Vagina (tissue), 2 donors: Measurements from ENCODE around the gene POLL.

Experiments
- POLR2A ChIP-seq, 2 donors: fragments of 450-650 bp; IDR thresholded peaks; one replicate each; pipeline ENCODE4 v1.6.1; 2017; ENCODE audit warnings: antibody characterized with exemption in 2 of 2, mild to moderate bottlenecking in 2 of 2, moderate library complexity in 2 of 2
- TF ChIP-seq, protein P1 (sequence below), 3 experiments: fragments of 450-650 bp in 2 of 3; fragments of 200-600 bp in 1 of 3; sonication (generic) in 1 of 3; IDR thresholded peaks; one replicate each; pipeline ENCODE4 v1.5.1; 2017 to 2019; ENCODE audit warnings: antibody characterized with exemption in 3 of 3, mild to moderate bottlenecking in 2 of 3, moderate library complexity in 2 of 3

DNA sequence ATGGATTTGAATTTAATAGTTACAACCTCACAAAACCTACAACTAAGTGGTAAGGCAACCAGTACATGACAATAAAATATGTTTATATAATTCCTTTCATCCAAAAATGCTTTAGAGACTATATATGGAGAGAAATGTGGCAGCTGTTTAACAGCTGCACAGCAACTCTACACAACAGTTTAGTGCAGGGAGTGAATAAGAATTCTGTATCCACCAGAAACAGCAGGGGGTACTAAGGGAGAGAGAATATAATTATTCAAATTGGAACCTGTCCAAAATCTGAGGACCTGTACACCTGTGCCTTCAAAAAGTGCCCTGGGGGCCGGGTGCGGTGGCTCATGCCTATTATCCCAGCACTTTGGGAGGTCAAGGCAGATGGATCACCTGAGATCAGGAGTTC is 49.6 kb downstream of the POLL start:
- TF ChIP-seq, protein P1, sequence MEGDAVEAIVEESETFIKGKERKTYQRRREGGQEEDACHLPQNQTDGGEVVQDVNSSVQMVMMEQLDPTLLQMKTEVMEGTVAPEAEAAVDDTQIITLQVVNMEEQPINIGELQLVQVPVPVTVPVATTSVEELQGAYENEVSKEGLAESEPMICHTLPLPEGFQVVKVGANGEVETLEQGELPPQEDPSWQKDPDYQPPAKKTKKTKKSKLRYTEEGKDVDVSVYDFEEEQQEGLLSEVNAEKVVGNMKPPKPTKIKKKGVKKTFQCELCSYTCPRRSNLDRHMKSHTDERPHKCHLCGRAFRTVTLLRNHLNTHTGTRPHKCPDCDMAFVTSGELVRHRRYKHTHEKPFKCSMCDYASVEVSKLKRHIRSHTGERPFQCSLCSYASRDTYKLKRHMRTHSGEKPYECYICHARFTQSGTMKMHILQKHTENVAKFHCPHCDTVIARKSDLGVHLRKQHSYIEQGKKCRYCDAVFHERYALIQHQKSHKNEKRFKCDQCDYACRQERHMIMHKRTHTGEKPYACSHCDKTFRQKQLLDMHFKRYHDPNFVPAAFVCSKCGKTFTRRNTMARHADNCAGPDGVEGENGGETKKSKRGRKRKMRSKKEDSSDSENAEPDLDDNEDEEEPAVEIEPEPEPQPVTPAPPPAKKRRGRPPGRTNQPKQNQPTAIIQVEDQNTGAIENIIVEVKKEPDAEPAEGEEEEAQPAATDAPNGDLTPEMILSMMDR (IDR thresholded peaks at IDR 0.05), result no peak
- no peak for TF ChIP-seq POLR2A (IDR thresholded peaks at IDR 0.05)
